GM12878 (cell line): ENCODE results near the gene ILF2. TPM values are rescaled to one million over a fixed set of nuclear protein-coding genes. Genes with fewer than 3 reads are reported as not detected.

Source experiments
- ATAC-seq: fragments of 200-7000 bp; cut with Tn5 transposase; 3 replicates; pipeline ENCODE4 v1.9.1; 2020; ENCODE audit warnings: mild to moderate bottlenecking, moderate library complexity
- BruUV-seq: library from RNA; stranded (reverse); fragments of 400-500 nt; replicated peaks from 2 replicates; lab custom pipeline; 2021; lab: Mats Ljungman, UMichigan
- CTCF ChIA-PET: fragments of 300-600 bp; sonication (Branson Sonifier 250); formaldehyde crosslinking; extraction: SDS; loops from one replicate; lab custom pipeline; 2021; ENCODE audit warnings: inconsistent platforms; lab: Yijun Ruan, JAX
- POLR2A ChIA-PET: fragments of 350-600 bp; formaldehyde crosslinking; extraction: SDS; loops from one replicate; lab custom pipeline; 2021; ENCODE audit warnings: inconsistent platforms; lab: Charles Lee
- RAD21 ChIA-PET: fragments of 300-600 bp; sonication (Branson Sonifier 250); formaldehyde crosslinking; loops from one replicate; lab custom pipeline; 2023; ENCODE audit warnings: antibody characterized with exemption; ENCODE audit not compliant: unreplicated experiment; lab: Charles Lee
- SMC1A ChIA-PET: fragments of 300-600 bp; sonication (Branson Sonifier 250); formaldehyde crosslinking; loops from one replicate; lab custom pipeline; 2023; ENCODE audit not compliant: unreplicated experiment, uncharacterized antibody; lab: Charles Lee
- DNase-seq: peaks from one replicate; pipeline ENCODE4 v3.0.0-alpha.2; 2011; ENCODE audit warnings: low read depth, low spot score
- FAIRE-seq: peaks from 3 replicates; lab custom pipeline; 2011; peaks lifted over from hg19 to GRCh38; lab: Jason Lieb, UNC
- H2AFZ ChIP-seq: 2 replicates; pipeline ENCODE4 v1.6.0; 2011; ENCODE audit warnings: low read depth, low read length, control low read depth; ENCODE audit not compliant: control insufficient read depth
- H3K27ac ChIP-seq: 2 replicates; pipeline ENCODE4 v1.5.1; 2011; ENCODE audit warnings: control low read depth; ENCODE audit not compliant: control insufficient read depth, insufficient read depth
- H3K27me3 ChIP-seq, 2 experiments: replicated peaks in 1 of 2; 2 replicates each; pipeline versions ENCODE4 v1.6.0 to v1.6.1; 2011; ENCODE audit warnings: low read length in 1 of 2; ENCODE audit not compliant: control insufficient read depth in 2 of 2, insufficient read depth in 2 of 2
- H3K36me3 ChIP-seq, 2 experiments: 2 replicates each; pipeline ENCODE4 v1.5.1; 2011; ENCODE audit warnings: low read length in 1 of 2; ENCODE audit not compliant: control insufficient read depth in 2 of 2, insufficient read depth in 2 of 2
- H3K4me1 ChIP-seq: 2 replicates; pipeline ENCODE4 v1.6.1; 2011; ENCODE audit warnings: mild to moderate bottlenecking, low read length, moderate library complexity, mixed read lengths; ENCODE audit not compliant: control insufficient read depth, insufficient read depth
- H3K4me2 ChIP-seq: 2 replicates; pipeline ENCODE4 v1.6.0; 2011; ENCODE audit warnings: control low read depth; ENCODE audit not compliant: control insufficient read depth, insufficient read depth
- H3K4me3 ChIP-seq: fragments of 200-600 bp; sonication (generic); 2 replicates; pipeline ENCODE4 v1.5.1; 2016
- H3K79me2 ChIP-seq: 2 replicates; pipeline ENCODE4 v1.6.0; 2011; ENCODE audit warnings: low read length; ENCODE audit not compliant: control insufficient read depth, insufficient read depth
- H3K9ac ChIP-seq: 2 replicates; pipeline ENCODE4 v1.8.0; 2011; ENCODE audit warnings: low read length, control low read depth, mixed read lengths; ENCODE audit not compliant: control insufficient read depth, insufficient read depth
- H3K9me3 ChIP-seq: replicated peaks from 3 replicates; pipeline ENCODE4 v1.5.1; 2011; ENCODE audit warnings: mild to moderate bottlenecking, low read length; ENCODE audit not compliant: control insufficient read depth, insufficient read depth
- H4K20me1 ChIP-seq: 2 replicates; pipeline ENCODE4 v1.6.0; 2011; ENCODE audit not compliant: control insufficient read depth, insufficient read depth
- BACH1 ChIP-seq: fragments of 450-650 bp; IDR thresholded peaks from 2 replicates; pipeline ENCODE4 v1.6.1; 2017; ENCODE audit warnings: mild to moderate bottlenecking, borderline replicate concordance
- BHLHE40 ChIP-seq, 2 experiments: fragments of 450-650 bp in 1 of 2; IDR thresholded peaks; 2 replicates each; pipeline ENCODE4 v1.6.1; 2011 to 2017; ENCODE audit warnings: low read depth in 2 of 2, borderline replicate concordance in 1 of 2, improper control_type of control experiment in 1 of 2, low read length in 1 of 2, mild to moderate bottlenecking in 1 of 2
- KAT2A ChIP-seq: conservative IDR thresholded peaks from 2 replicates; pipeline ENCODE4 v1.6.1; 2011; ENCODE audit warnings: low read depth, low read length; ENCODE audit not compliant: control insufficient read depth
- LARP7 ChIP-seq: fragments of 450-650 bp; IDR thresholded peaks from 2 replicates; pipeline ENCODE4 v1.6.1; 2017; ENCODE audit warnings: mild to moderate bottlenecking
- MYC ChIP-seq: IDR thresholded peaks from 2 replicates; pipeline ENCODE4 v1.6.1; 2011; ENCODE audit warnings: mild to moderate bottlenecking, low read length, moderate library complexity, inconsistent platforms; ENCODE audit not compliant: insufficient read depth, insufficient replicate concordance, insufficient read length, severe bottlenecking
- SREBF1 ChIP-seq: IDR thresholded peaks from 2 replicates; pipeline ENCODE4 v1.6.1; 2012; ENCODE audit warnings: mild to moderate bottlenecking, low read length
- STAT1 ChIP-seq: fragments of 450-650 bp; conservative IDR thresholded peaks from 2 replicates; pipeline ENCODE4 v1.6.1; 2014; ENCODE audit warnings: antibody characterized with exemption, mild to moderate bottlenecking
- SUPT20H ChIP-seq: IDR thresholded peaks from 2 replicates; pipeline ENCODE4 v1.6.1; 2011; ENCODE audit warnings: low read depth, mild to moderate bottlenecking, low read length, moderate library complexity, borderline replicate concordance; ENCODE audit not compliant: control insufficient read depth
- WGBS: methylation state at CpG from one replicate; pipeline ENCODE4 v1.1.6; 2016; ENCODE audit warnings: low lambda C conversion rate; ENCODE audit not compliant: insufficient replicate concordance, insufficient coverage; ENCODE audit errors: missing lambda C conversion rate; 5-methylcytosine and 5-hydroxymethylcytosine counted together
- in situ Hi-C: fragments of 300-500 bp; cut with MboI; formaldehyde crosslinking; loops from 9 replicates; pipeline ENCODE4 v1.14.3; 2018; ENCODE audit warnings: mixed read lengths
- intact Hi-C: fragments of 100-400 bp; cut with micrococcal nuclease; formaldehyde crosslinking; loops from one replicate; pipeline ENCODE4 v1.14.2; 2022; ENCODE audit not compliant: unreplicated experiment
- polyA plus RNA-seq, 11 experiments: library from polyadenylated mRNA; depleted of rRNA in 4 of 11; unstranded in 6 of 11; stranded (reverse) in 5 of 11; fragments of >200 nt; fragmentation: Nextera tagmentation in 4 of 11; fragmentation: Illumina TruSeq in 1 of 11; extraction: Ambion mirVana in 4 of 11; extraction: Trizol in 1 of 11; gene quantifications; 1 replicate in 1 of 11; 2 replicates in 10 of 11; pipeline versions ENCODE4 v1.2.1 to v1.2.3, GENCODE V29; 2011 to 2016; ENCODE audit warnings: inconsistent platforms in 2 of 11, missing spikeins in 2 of 11, low read depth in 1 of 11
- total RNA-seq, 4 experiments: library from RNA; depleted of rRNA in 3 of 4; stranded (reverse); fragments of >200 nt in 3 of 4; fragmentation: Illumina TruSeq in 1 of 4; extraction: Trizol in 1 of 4; gene quantifications; 2 replicates each; pipeline versions ENCODE4 v1.2.1 to v1.2.3, GENCODE V29; 2013 to 2021
- TF ChIP-seq, protein P1 (sequence below): fragments of 450-650 bp; conservative IDR thresholded peaks from 2 replicates; pipeline ENCODE4 v1.6.1; 2017; ENCODE audit warnings: mild to moderate bottlenecking, moderate library complexity
- TF ChIP-seq, protein P2 (sequence below): fragments of 450-650 bp; formaldehyde crosslinking; IDR thresholded peaks from 2 replicates; pipeline ENCODE4 v1.4.0; 2022; ENCODE audit warnings: mild to moderate bottlenecking, moderate library complexity

Gene ILF2
- total and polyA plus RNA-seq, 10 of the 15 experiments (the other 5 are each of a cell fraction or from before 2014, with no cell fraction given): 261 to 520 (median 449) TPM

DNA sequence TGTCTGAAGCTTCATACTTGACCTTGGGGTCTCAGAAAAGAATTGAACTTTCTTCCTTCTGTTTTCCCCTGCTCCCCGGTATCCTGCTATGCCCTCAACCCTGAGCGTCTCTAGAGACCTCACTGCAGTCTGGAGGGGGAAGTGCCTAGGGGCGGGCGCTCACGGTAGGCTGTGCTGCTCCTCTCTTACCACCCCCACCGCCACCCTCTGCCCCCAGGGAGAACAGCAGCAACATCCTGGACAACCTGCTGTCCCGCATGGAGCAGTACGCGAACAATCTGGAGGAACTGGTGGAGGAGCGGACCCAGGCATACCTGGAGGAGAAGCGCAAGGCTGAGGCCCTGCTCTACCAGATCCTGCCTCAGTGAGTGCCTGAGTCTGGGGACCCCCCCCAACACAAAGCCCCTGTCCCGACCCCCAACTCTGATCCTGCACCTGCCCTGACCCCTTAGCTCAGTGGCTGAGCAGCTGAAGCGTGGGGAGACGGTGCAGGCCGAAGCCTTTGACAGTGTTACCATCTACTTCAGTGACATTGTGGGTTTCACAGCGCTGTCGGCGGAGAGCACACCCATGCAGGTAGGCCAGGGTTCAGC is 18.0 kb upstream of the ILF2 start:
- no peak for ATAC-seq
- Histone ChIP-seq H2AFZ (no peak overlapping the region), H3K4me2 (no peak overlapping the region), H3K4me1 (no peaks in the 10 kb centered on the region), H4K20me1 (no peaks in the 10 kb centered on the region), H3K27ac (no peak overlapping the region), H3K9me3 (no peaks in the 10 kb centered on the region), H3K9ac (no peak overlapping the region), H3K27me3 (peaks cover 0 to 2% of the 10 kb centered on the region in 2 experiments; a peak in 2 of 4 replicates), H3K4me3 (no peak overlapping the region), H3K79me2 (no peaks in the 10 kb centered on the region), H3K36me3 (no peaks in the 10 kb centered on the region)
- no peak for DNase-seq
- POLR2A ChIA-PET: interaction anchor here (0.6 kb wide), 1 partner anchor 75 kb away, joined by 3 read pairs; no protein-coding TSS in a partner anchor
- in situ Hi-C loops: no loop called here
- 51% methylated on average over 18 of the region's 18 CpGs for WGBS
- CTCF ChIA-PET: interaction anchor here (1.4 kb wide), 1 partner anchor 297 kb away, joined by 4 read pairs; the partner anchor contains the start of gene RAB13
- intact Hi-C loops: no loop called here
- TF ChIP-seq, protein P1, sequence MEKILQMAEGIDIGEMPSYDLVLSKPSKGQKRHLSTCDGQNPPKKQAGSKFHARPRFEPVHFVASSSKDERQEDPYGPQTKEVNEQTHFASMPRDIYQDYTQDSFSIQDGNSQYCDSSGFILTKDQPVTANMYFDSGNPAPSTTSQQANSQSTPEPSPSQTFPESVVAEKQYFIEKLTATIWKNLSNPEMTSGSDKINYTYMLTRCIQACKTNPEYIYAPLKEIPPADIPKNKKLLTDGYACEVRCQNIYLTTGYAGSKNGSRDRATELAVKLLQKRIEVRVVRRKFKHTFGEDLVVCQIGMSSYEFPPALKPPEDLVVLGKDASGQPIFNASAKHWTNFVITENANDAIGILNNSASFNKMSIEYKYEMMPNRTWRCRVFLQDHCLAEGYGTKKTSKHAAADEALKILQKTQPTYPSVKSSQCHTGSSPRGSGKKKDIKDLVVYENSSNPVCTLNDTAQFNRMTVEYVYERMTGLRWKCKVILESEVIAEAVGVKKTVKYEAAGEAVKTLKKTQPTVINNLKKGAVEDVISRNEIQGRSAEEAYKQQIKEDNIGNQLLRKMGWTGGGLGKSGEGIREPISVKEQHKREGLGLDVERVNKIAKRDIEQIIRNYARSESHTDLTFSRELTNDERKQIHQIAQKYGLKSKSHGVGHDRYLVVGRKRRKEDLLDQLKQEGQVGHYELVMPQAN: no peak
- SMC1A ChIA-PET: interaction anchor here (0.6 kb wide), 1 partner anchor 87 kb away, joined by 3 read pairs; no protein-coding TSS in a partner anchor
- RAD21 ChIA-PET: interaction anchor here (0.6 to 1.1 kb wide), 2 partner anchors 239 to 297 kb away, joined by 3 to 4 read pairs; partner anchors contain the start of gene RAB13
- BruUV-seq: no TSS peak
- FAIRE-seq: no peak

DNA sequence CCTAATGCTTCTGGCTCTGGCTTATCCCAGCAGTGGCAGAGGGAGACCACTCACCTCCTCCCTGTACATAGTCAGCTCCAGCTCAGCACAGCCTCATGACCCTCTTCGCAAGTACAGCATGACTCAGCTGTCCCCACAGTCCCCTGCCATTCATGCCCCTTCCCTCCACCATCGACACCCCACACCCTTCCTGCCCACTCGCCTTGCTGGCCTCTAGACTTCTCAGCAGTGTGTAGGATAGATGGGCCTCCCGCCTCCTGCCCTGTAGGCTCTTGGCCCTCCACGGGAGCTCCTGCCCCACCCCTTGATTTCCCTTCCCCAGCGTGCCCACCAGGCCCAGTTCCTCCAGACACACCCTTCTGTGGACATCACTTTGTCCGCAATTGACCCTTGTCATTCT is 17.5 kb upstream of the ILF2 start:
- Histone ChIP-seq H3K36me3 (no peaks in the 10 kb centered on the region), H3K27me3 (peaks cover 0 to 2% of the 10 kb centered on the region in 2 experiments; a peak in 2 of 4 replicates), H3K4me3 (no peak overlapping the region), H3K27ac (no peak overlapping the region), H3K9ac (no peak overlapping the region), H4K20me1 (no peaks in the 10 kb centered on the region), H3K4me1 (no peaks in the 10 kb centered on the region), H3K9me3 (no peaks in the 10 kb centered on the region), H2AFZ (no peak overlapping the region), H3K4me2 (no peak overlapping the region), H3K79me2 (no peaks in the 10 kb centered on the region)
- intact Hi-C loops (no loop called here), in situ Hi-C loops (no loop called here)
- no TSS peak for BruUV-seq
- no peak for DNase-seq
- 55% methylated on average over 7 of the region's 7 CpGs for WGBS
- ChIA-PET CTCF (interaction anchor here (1.4 kb wide), 1 partner anchor 298 kb away, joined by 4 read pairs; the partner anchor contains the start of gene RAB13), RAD21 (interaction anchor here (0.6 to 1.1 kb wide), 2 partner anchors 238 to 298 kb away, joined by 3 to 4 read pairs; partner anchors contain the start of gene RAB13), SMC1A (no interaction called here), POLR2A (no interaction called here)
- FAIRE-seq: no peak
- no peak for ATAC-seq
- TF ChIP-seq, protein P2, sequence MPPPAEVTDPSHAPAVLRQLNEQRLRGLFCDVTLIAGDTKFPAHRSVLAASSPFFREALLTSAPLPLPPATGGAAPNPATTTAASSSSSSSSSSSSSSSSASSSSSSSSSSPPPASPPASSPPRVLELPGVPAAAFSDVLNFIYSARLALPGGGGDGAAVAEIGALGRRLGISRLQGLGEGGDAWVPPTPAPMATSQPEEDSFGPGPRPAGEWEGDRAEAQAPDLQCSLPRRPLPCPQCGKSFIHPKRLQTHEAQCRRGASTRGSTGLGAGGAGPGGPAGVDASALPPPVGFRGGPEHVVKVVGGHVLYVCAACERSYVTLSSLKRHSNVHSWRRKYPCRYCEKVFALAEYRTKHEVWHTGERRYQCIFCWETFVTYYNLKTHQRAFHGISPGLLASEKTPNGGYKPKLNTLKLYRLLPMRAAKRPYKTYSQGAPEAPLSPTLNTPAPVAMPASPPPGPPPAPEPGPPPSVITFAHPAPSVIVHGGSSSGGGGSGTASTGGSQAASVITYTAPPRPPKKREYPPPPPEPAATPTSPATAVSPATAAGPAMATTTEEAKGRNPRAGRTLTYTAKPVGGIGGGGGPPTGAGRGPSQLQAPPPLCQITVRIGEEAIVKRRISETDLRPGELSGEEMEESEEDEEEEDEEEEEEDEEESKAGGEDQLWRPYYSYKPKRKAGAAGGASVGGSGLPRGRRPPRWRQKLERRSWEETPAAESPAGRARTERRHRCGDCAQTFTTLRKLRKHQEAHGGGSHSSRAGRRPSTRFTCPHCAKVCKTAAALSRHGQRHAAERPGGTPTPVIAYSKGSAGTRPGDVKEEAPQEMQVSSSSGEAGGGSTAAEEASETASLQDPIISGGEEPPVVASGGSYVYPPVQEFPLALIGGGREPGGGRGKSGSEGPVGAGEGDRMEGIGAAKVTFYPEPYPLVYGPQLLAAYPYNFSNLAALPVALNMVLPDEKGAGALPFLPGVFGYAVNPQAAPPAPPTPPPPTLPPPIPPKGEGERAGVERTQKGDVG (CRISPR knock-in tag): no peak
- no peak for TF ChIP-seq LARP7
- TF ChIP-seq SUPT20H: no peak
- no peak for TF ChIP-seq SREBF1
- TF ChIP-seq BHLHE40 (IDR thresholded peaks at IDR 0.05; ENCODE audit: borderline replicate concordance in 1 of 2, low read depth in 2 of 2, low read length in 1 of 2): no peak
- no peak for TF ChIP-seq KAT2A
- TF ChIP-seq STAT1: no peak
- TF ChIP-seq MYC: no peak
- no peak for TF ChIP-seq BACH1
